Activated naive CD8-positive, alpha-beta T cell treated with anti-CD3 and anti-CD28 coated beads, Interleukin-2, amount 10 ng/mL, durations not matched to agents 7 days and 5 days (primary cell): Measurements from ENCODE around the gene SLC7A6. TPM values are rescaled to one million over a fixed set of nuclear protein-coding genes. Genes with fewer than 3 reads are reported as not detected.
"Not testable (repeated sequence)": the region's sequence is repeated elsewhere in the genome, so short reads cannot be mapped to it uniquely, and the experiment has no call there.

Source experiments
- ATAC-seq: fragments of 150-1000 bp; cut with Tn5 transposase; one replicate; pipeline ENCODE4 v1.10.0; 2021; ENCODE audit warnings: low read depth, moderate library complexity
- POLR2A ChIA-PET: fragments of 350-600 bp; sonication (Branson Sonifier 250); formaldehyde crosslinking; loops from one replicate; lab custom pipeline; 2021; ENCODE audit warnings: antibody characterized with exemption; lab: Charles Lee
- DNase-seq: peaks from one replicate; pipeline ENCODE4 v3.0.0; 2021
- H3K27ac Mint-ChIP-seq: one replicate; pipeline ENCODE4 v1.8.0; 2022; ENCODE audit warnings: mild to moderate bottlenecking, mixed read lengths
- H3K27me3 Mint-ChIP-seq: one replicate; pipeline ENCODE4 v1.8.0; 2022; ENCODE audit warnings: mild to moderate bottlenecking, moderate library complexity, mixed read lengths
- H3K36me3 Mint-ChIP-seq: one replicate; pipeline ENCODE4 v1.8.0; 2021; ENCODE audit warnings: mild to moderate bottlenecking, mixed read lengths
- H3K4me1 Mint-ChIP-seq: one replicate; pipeline ENCODE4 v1.8.0; 2021; ENCODE audit warnings: mixed read lengths
- H3K4me3 Mint-ChIP-seq: one replicate; pipeline ENCODE4 v1.8.0; 2022; ENCODE audit warnings: mild to moderate bottlenecking, moderate library complexity, mixed read lengths
- H3K9me3 Mint-ChIP-seq: one replicate; pipeline ENCODE4 v1.8.0; 2021; ENCODE audit warnings: mixed read lengths
- total RNA-seq, 2 experiments: library from RNA; stranded (reverse); gene quantifications; one replicate each; pipeline ENCODE4 v1.2.3, GENCODE V29; 2021

The SLC7A6 gene
- total RNA-seq, 2 experiments from 2014 or later: 110 to 113 TPM

- peak overlapping the region; percentile 83 for H3K4me3 Mint-ChIP-seq
- no peaks in the 10 kb centered on the region for H3K27me3 Mint-ChIP-seq
- DNase-seq (no peak), ATAC-seq (peak; percentile 38)
- H3K4me1 Mint-ChIP-seq: peaks cover 69% of the 10 kb centered on the region
- peak overlapping the region; percentile 90 for H3K27ac Mint-ChIP-seq
- POLR2A ChIA-PET: interaction anchor here (0.5 to 10.4 kb wide), 9 partner anchors 11 to 902 kb away, joined by 3 to 297 read pairs (median 4); partner anchors contain the start of genes PRMT7, SLC7A6 and SLC7A6OS
- H3K9me3 Mint-ChIP-seq: no peaks in the 10 kb centered on the region
- peaks cover 44% of the 10 kb centered on the region for H3K36me3 Mint-ChIP-seq
Observed at GRCh38 chr16:68283801-68284598, 19.7 kb downstream of the SLC7A6 start.

GRCh38 chr16:68284847-68285246, 20.5 kb downstream of the SLC7A6 start:
- ATAC-seq: no peak

GRCh38 chr16:68285683-68286082, 21.4 kb downstream of the SLC7A6 start:
- Mint-ChIP-seq H3K9me3 (no peaks in the 10 kb centered on the region), H3K36me3 (peaks cover 35% of the 10 kb centered on the region), H3K27me3 (no peaks in the 10 kb centered on the region), H3K4me1 (peaks cover 78% of the 10 kb centered on the region), H3K4me3 (peak overlapping the region; percentile 83), H3K27ac (peak overlapping the region; percentile 90)
- no peak for ATAC-seq
- POLR2A ChIA-PET: interaction anchor here (0.7 to 10.4 kb wide), 12 partner anchors 14 to 1324 kb away, joined by 3 to 297 read pairs (median 4); partner anchors contain the start of genes CES3, PLA2G15, PRMT7 and SLC7A6
- no peak for DNase-seq

More at GRCh38 chr16:68284847-68285246, 20.5 kb downstream of the SLC7A6 start:
- Mint-ChIP-seq H3K4me3 (peak overlapping the region; percentile 83), H3K36me3 (peaks cover 38% of the 10 kb centered on the region), H3K27ac (peak overlapping the region; percentile 90), H3K27me3 (no peaks in the 10 kb centered on the region), H3K9me3 (no peaks in the 10 kb centered on the region), H3K4me1 (peaks cover 74% of the 10 kb centered on the region)
- DNase-seq: no peak
- POLR2A ChIA-PET: interaction anchor here (0.7 to 10.4 kb wide), 8 partner anchors 10 to 55 kb away, joined by 3 to 297 read pairs (median 6); partner anchors contain the start of genes PLA2G15, PRMT7, SLC7A6 and SLC7A6OS

GRCh38 chr16:68286153-68287074, 22.1 kb downstream of the SLC7A6 start:
- ATAC-seq (peak; percentile 52), DNase-seq (no peak)
- POLR2A ChIA-PET: interaction anchor here (0.7 to 10.4 kb wide), 11 partner anchors 13 to 1325 kb away, joined by 3 to 297 read pairs (median 5); partner anchors contain the start of genes CES3, PRMT7, SLC7A6 and SLC7A6OS
- Mint-ChIP-seq H3K27ac (peak overlapping the region; percentile 90), H3K9me3 (no peaks in the 10 kb centered on the region), H3K4me1 (peaks cover 78% of the 10 kb centered on the region), H3K36me3 (peaks cover 33% of the 10 kb centered on the region), H3K4me3 (peak overlapping the region; percentile 83), H3K27me3 (no peaks in the 10 kb centered on the region)

GRCh38 chr16:68287276-68288251, 23.2 kb downstream of the SLC7A6 start:
- Mint-ChIP-seq H3K4me1 (peaks cover 78% of the 10 kb centered on the region), H3K27me3 (no peaks in the 10 kb centered on the region), H3K27ac (peak overlapping the region; percentile 90), H3K36me3 (peaks cover 31% of the 10 kb centered on the region), H3K4me3 (peak overlapping the region; percentile 51), H3K9me3 (no peaks in the 10 kb centered on the region)
- ATAC-seq (peak; percentile 8), DNase-seq (peak; percentile 44)
- POLR2A ChIA-PET: interaction anchor here (0.8 to 10.4 kb wide), 5 partner anchors 8 to 24 kb away, joined by 4 to 297 read pairs (median 6); partner anchors contain the start of genes PRMT7, SLC7A6 and SLC7A6OS

- Mint-ChIP-seq H3K4me3 (peak overlapping the region; percentile 51), H3K9me3 (no peaks in the 10 kb centered on the region), H3K27ac (peak overlapping the region; percentile 90), H3K36me3 (peaks cover 28% of the 10 kb centered on the region), H3K27me3 (no peaks in the 10 kb centered on the region), H3K4me1 (peaks cover 73% of the 10 kb centered on the region)
- ATAC-seq (no peak), DNase-seq (no peak)
- POLR2A ChIA-PET: interaction anchor here (0.8 to 10.4 kb wide), 5 partner anchors 9 to 23 kb away, joined by 4 to 297 read pairs (median 6); partner anchors contain the start of genes PRMT7, SLC7A6 and SLC7A6OS
Observed at GRCh38 chr16:68288252-68288650, 23.9 kb downstream of the SLC7A6 start.

- H3K9me3 Mint-ChIP-seq, ATAC-seq, DNase-seq, H3K27me3 Mint-ChIP-seq: not testable (repeated sequence)
- H3K4me3 Mint-ChIP-seq: peak overlapping the region; percentile 39
- peaks cover 71% of the 10 kb centered on the region for H3K4me1 Mint-ChIP-seq
- POLR2A ChIA-PET: interaction anchor here (1.5 to 10.4 kb wide), 4 partner anchors 8 to 22 kb away, joined by 4 to 297 read pairs (median 41); partner anchors contain the start of genes PRMT7, SLC7A6 and SLC7A6OS
- H3K27ac Mint-ChIP-seq: peak overlapping the region; percentile 90
- H3K36me3 Mint-ChIP-seq: peaks cover 32% of the 10 kb centered on the region
Observed at GRCh38 chr16:68288796-68289195, 24.5 kb downstream of the SLC7A6 start.

GRCh38 chr16:68289202-68289601, 24.9 kb downstream of the SLC7A6 start:
- ATAC-seq: peak; percentile 0
- POLR2A ChIA-PET: interaction anchor here (7.4 to 10.4 kb wide), 2 partner anchors 20 to 22 kb away, joined by 76 to 297 read pairs; partner anchors contain the start of genes PRMT7, SLC7A6 and SLC7A6OS
- Mint-ChIP-seq H3K4me3 (peak overlapping the region; percentile 39), H3K36me3 (peaks cover 33% of the 10 kb centered on the region), H3K9me3 (no peaks in the 10 kb centered on the region), H3K4me1 (peaks cover 69% of the 10 kb centered on the region), H3K27me3 (no peaks in the 10 kb centered on the region), H3K27ac (peak overlapping the region; percentile 90)
- DNase-seq: no peak

- ATAC-seq: peak; percentile 79
- Mint-ChIP-seq H3K4me3 (peak overlapping the region; percentile 39), H3K27ac (peak overlapping the region; percentile 90), H3K4me1 (peaks cover 65% of the 10 kb centered on the region), H3K9me3 (no peaks in the 10 kb centered on the region), H3K27me3 (no peaks in the 10 kb centered on the region), H3K36me3 (peaks cover 36% of the 10 kb centered on the region)
- peak; percentile 65 for DNase-seq
- POLR2A ChIA-PET: interaction anchor here (0.5 to 10.4 kb wide), 4 partner anchors 20 to 725 kb away, joined by 3 to 297 read pairs (median 40); partner anchors contain the start of genes PRMT7, SLC7A6 and SLC7A6OS
Observed at GRCh38 chr16:68289621-68290329, 25.4 kb downstream of the SLC7A6 start.

- peak overlapping the region; percentile 39 for H3K4me3 Mint-ChIP-seq
- H3K36me3 Mint-ChIP-seq: peaks cover 37% of the 10 kb centered on the region
- DNase-seq (no peak), ATAC-seq (no peak)
- peak overlapping the region; percentile 90 for H3K27ac Mint-ChIP-seq
- H3K4me1 Mint-ChIP-seq: peaks cover 59% of the 10 kb centered on the region
- POLR2A ChIA-PET: interaction anchor here (0.5 to 10.4 kb wide), 5 partner anchors 10 to 39 kb away, joined by 4 to 297 read pairs (median 7); partner anchors contain the start of genes PRMT7, SLC7A6 and SLC7A6OS
- no peaks in the 10 kb centered on the region for H3K27me3 Mint-ChIP-seq
- H3K9me3 Mint-ChIP-seq: no peaks in the 10 kb centered on the region
Observed at GRCh38 chr16:68290450-68290849, 26.1 kb downstream of the SLC7A6 start.

- Mint-ChIP-seq H3K27me3 (no peaks in the 10 kb centered on the region), H3K4me1 (peaks cover 54% of the 10 kb centered on the region), H3K36me3 (peaks cover 38% of the 10 kb centered on the region), H3K27ac (peak overlapping the region; percentile 90), H3K9me3 (no peaks in the 10 kb centered on the region), H3K4me3 (peak overlapping the region; percentile 15)
- no peak for ATAC-seq
- POLR2A ChIA-PET: interaction anchor here (1.5 to 10.4 kb wide), 3 partner anchors 9 to 22 kb away, joined by 6 to 297 read pairs (median 7); partner anchors contain the start of genes PRMT7, SLC7A6 and SLC7A6OS
- no peak for DNase-seq
Observed at GRCh38 chr16:68291227-68291626, 26.9 kb downstream of the SLC7A6 start.
